Mesendoderm (in vitro differentiated cells): ENCODE data around the gene PDE4C.

Source experiments
- DNase-seq: peaks from one replicate; pipeline ENCODE4 v3.0.0; 2013
- H2AK5ac ChIP-seq: 2 replicates; pipeline ENCODE4 v1.6.1; 2013; ENCODE audit warnings: low read length, inconsistent platforms
- H2BK120ac ChIP-seq: 2 replicates; pipeline ENCODE4 v1.6.1; 2013; ENCODE audit warnings: low read depth, mild to moderate bottlenecking, low read length, moderate library complexity, mixed read lengths
- H2BK15ac ChIP-seq: replicated peaks from 2 replicates; pipeline ENCODE4 v1.6.1; 2013; ENCODE audit warnings: low read depth, mild to moderate bottlenecking, moderate library complexity
- H2BK5ac ChIP-seq: 2 replicates; pipeline ENCODE4 v1.6.1; 2013; ENCODE audit warnings: low read length, inconsistent platforms
- H3K18ac ChIP-seq: 2 replicates; pipeline ENCODE4 v1.6.1; 2013; ENCODE audit warnings: mild to moderate bottlenecking, low read length, mixed read lengths
- H3K23ac ChIP-seq: one replicate; pipeline ENCODE4 v1.6.1; 2013; ENCODE audit warnings: low read length
- H3K27ac ChIP-seq: 2 replicates; pipeline ENCODE4 v1.5.1; 2013; ENCODE audit warnings: low read depth, mild to moderate bottlenecking, inconsistent platforms, low read length, moderate library complexity
- H3K27me3 ChIP-seq: 2 replicates; pipeline ENCODE4 v1.6.1; 2013; ENCODE audit warnings: low read length, control low read depth, mild to moderate bottlenecking, inconsistent platforms; ENCODE audit not compliant: insufficient read depth, poor library complexity
- H3K36me3 ChIP-seq: 2 replicates; pipeline ENCODE4 v1.6.1; 2013; ENCODE audit warnings: low read length, inconsistent platforms; ENCODE audit not compliant: control insufficient read depth, insufficient read depth
- H3K4ac ChIP-seq: one replicate; pipeline ENCODE4 v1.6.1; 2013; ENCODE audit warnings: low read depth, mild to moderate bottlenecking, low read length, moderate library complexity
- H3K4me1 ChIP-seq: 2 replicates; pipeline ENCODE4 v1.6.1; 2013; ENCODE audit warnings: low read depth, low read length, inconsistent platforms; ENCODE audit not compliant: control insufficient read depth
- H3K4me2 ChIP-seq: 2 replicates; pipeline ENCODE4 v1.6.1; 2013; ENCODE audit warnings: low read length
- H3K4me3 ChIP-seq: 2 replicates; pipeline ENCODE4 v1.5.1; 2013; ENCODE audit warnings: mild to moderate bottlenecking, low read length
- H3K56ac ChIP-seq: one replicate; pipeline ENCODE4 v1.6.1; 2013; ENCODE audit warnings: low read length
- H3K79me1 ChIP-seq: 2 replicates; pipeline ENCODE4 v1.6.1; 2013; ENCODE audit warnings: low read length, inconsistent platforms
- H3K79me2 ChIP-seq: 2 replicates; pipeline ENCODE4 v1.6.1; 2013; ENCODE audit warnings: mild to moderate bottlenecking, low read length; ENCODE audit not compliant: control insufficient read depth, insufficient read depth
- H3K9ac ChIP-seq: 2 replicates; pipeline ENCODE4 v1.6.1; 2013; ENCODE audit warnings: low read length, inconsistent platforms
- H4K5ac ChIP-seq: one replicate; pipeline ENCODE4 v1.6.1; 2013; ENCODE audit warnings: low read length
- H4K8ac ChIP-seq: one replicate; pipeline ENCODE4 v1.6.1; 2013; ENCODE audit warnings: low read depth, mild to moderate bottlenecking, control low read depth, low read length, moderate library complexity
- WGBS: extraction: QIAGEN DNeasy Blood & Tissue Kit; methylation state at CpG from one replicate; pipeline ENCODE4 v1.1.7; 2013; ENCODE audit warnings: low lambda C conversion rate, missing lambda C conversion rate; ENCODE audit not compliant: insufficient coverage; ENCODE audit errors: extremely low coverage; 5-methylcytosine and 5-hydroxymethylcytosine counted together

Gene PDE4C

DNA sequence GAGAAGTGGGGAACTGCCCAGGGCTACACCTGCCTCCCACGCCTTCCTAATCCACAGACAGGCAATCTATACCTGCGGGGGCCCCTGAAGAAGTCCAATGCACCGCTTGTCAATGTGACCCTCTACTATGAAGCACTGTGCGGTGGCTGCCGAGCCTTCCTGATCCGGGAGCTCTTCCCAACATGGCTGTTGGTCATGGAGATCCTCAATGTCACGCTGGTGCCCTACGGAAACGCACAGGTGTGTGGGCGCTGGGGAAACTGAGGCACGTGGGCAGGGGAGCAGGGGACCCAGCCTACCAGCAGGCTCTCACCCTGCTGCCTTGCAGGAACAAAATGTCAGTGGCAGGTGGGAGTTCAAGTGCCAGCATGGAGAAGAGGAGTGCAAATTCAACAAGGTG lies 51.3 kb downstream of the PDE4C start:
- H3K27ac ChIP-seq: no peak overlapping the region
- H2BK120ac ChIP-seq: no peak overlapping the region
- H4K8ac ChIP-seq: no peak overlapping the region
- no peak for DNase-seq
- peaks cover 2% of the 10 kb centered on the region for H3K4me1 ChIP-seq
- no peaks in the 10 kb centered on the region for H3K79me1 ChIP-seq
- no peaks in the 10 kb centered on the region for H3K36me3 ChIP-seq
- H3K79me2 ChIP-seq: no peaks in the 10 kb centered on the region
- H3K56ac ChIP-seq: peak overlapping the region; percentile 25
- no peak overlapping the region for H3K4ac ChIP-seq
- H3K23ac ChIP-seq: no peak overlapping the region
- H2AK5ac ChIP-seq: no peak overlapping the region
- no peak overlapping the region for H2BK5ac ChIP-seq
- no peak overlapping the region for H3K4me2 ChIP-seq
- WGBS: no CpG with 5 or more reads among the region's 11 CpGs
- H3K9ac ChIP-seq: no peak overlapping the region
- H3K27me3 ChIP-seq: no peaks in the 10 kb centered on the region
- H2BK15ac ChIP-seq: no peak overlapping the region
- H3K18ac ChIP-seq: no peak overlapping the region
- no peak overlapping the region for H4K5ac ChIP-seq
- H3K4me3 ChIP-seq: no peak overlapping the region
